Spleen (tissue), 3 donors: ENCODE results near the gene PDE2A.

Experiments used
- POLR2A ChIP-seq, 3 donors: fragments of 450-650 bp; IDR thresholded peaks; one replicate each; pipeline ENCODE4 v1.5.1; 2017; ENCODE audit warnings: antibody characterized with exemption in 3 of 3, mild to moderate bottlenecking in 1 of 3
- POLR2AphosphoS5 ChIP-seq, 3 donors: sonication (generic); formaldehyde crosslinking; IDR thresholded peaks; one replicate each; pipeline ENCODE4 v1.5.1; 2017; ENCODE audit warnings: antibody characterized with exemption in 3 of 3

GRCh38 chr11:72598466-72598865 lies 75.8 kb downstream of the PDE2A start:
- no peak for TF ChIP-seq POLR2A (IDR thresholded peaks at IDR 0.05)
- no peak for TF ChIP-seq POLR2AphosphoS5 (IDR thresholded peaks at IDR 0.05)
